H1 (cell line): ENCODE measurements around the gene C1QTNF1. TPM values are rescaled to one million over a fixed set of nuclear protein-coding genes. Genes with fewer than 3 reads are reported as not detected.

ENCODE experiments used
- CHD2 ChIP-seq: IDR thresholded peaks from 2 replicates; pipeline ENCODE4 v1.6.1; 2012; ENCODE audit warnings: low read length, improper control_type of control experiment
- CREB1 ChIP-seq: IDR thresholded peaks from 2 replicates; pipeline ENCODE4 v1.6.1; 2012; ENCODE audit warnings: inconsistent platforms
- GTF2F1 ChIP-seq: IDR thresholded peaks from 2 replicates; pipeline ENCODE4 v1.6.1; 2012; ENCODE audit warnings: low read depth, low read length, improper control_type of control experiment, borderline replicate concordance
- HDAC2 ChIP-seq, 2 experiments: fragments of 300-600 bp in 1 of 2; sonication (generic) in 1 of 2; IDR thresholded peaks; 2 replicates each; pipeline ENCODE4 v1.6.1; 2011 to 2012; ENCODE audit warnings: low read depth in 2 of 2, low read length in 2 of 2, mild to moderate bottlenecking in 2 of 2, moderate library complexity in 2 of 2, borderline replicate concordance in 1 of 2, inconsistent platforms in 1 of 2
- KDM4A ChIP-seq: IDR thresholded peaks from one replicate; pipeline ENCODE4 v1.7.1; 2012; ENCODE audit warnings: low read depth, mild to moderate bottlenecking, moderate library complexity, low read length, inconsistent platforms; ENCODE audit not compliant: severe bottlenecking
- RAD21 ChIP-seq, 2 experiments: IDR thresholded peaks in 1 of 2; conservative IDR thresholded peaks in 1 of 2; 2 replicates each; pipeline ENCODE4 v1.6.1; 2011; ENCODE audit warnings: low read depth in 2 of 2, low read length in 2 of 2, improper control_type of control experiment in 1 of 2, inconsistent platforms in 1 of 2, mild to moderate bottlenecking in 1 of 2, moderate library complexity in 1 of 2
- SIX5 ChIP-seq: IDR thresholded peaks from 2 replicates; pipeline ENCODE4 v1.6.1; 2011; ENCODE audit warnings: mild to moderate bottlenecking, low read depth, low read length
- TAF7 ChIP-seq: optimal IDR thresholded peaks from 2 replicates; pipeline ENCODE3; 2011; ENCODE audit warnings: low read depth, mild to moderate bottlenecking, inconsistent platforms, low read length, moderate library complexity, borderline replicate concordance
- TBP ChIP-seq: IDR thresholded peaks from 2 replicates; pipeline ENCODE4 v1.6.1; 2011; ENCODE audit warnings: low read depth, low read length, improper control_type of control experiment
- polyA plus RNA-seq, 7 experiments: library from polyadenylated mRNA; depleted of rRNA in 3 of 7; stranded (reverse) in 5 of 7; unstranded in 2 of 7; fragments of >200 nt in 5 of 7; fragments of 200-250 nt in 2 of 7; gene quantifications; 1 replicate in 5 of 7; 2 replicates in 1 of 7; 4 replicates in 1 of 7; pipeline versions ENCODE4 v1.2.1 to v1.2.3, GENCODE V29; 2011 to 2013; ENCODE audit warnings: missing spikeins in 2 of 7, mixed read lengths in 2 of 7
- total RNA-seq: library from RNA; stranded (reverse); fragmentation: NEBNext Ultra II Directional; extraction: Animal tissue kit (Norgen Biotek cat#: 25700); gene quantifications from 2 replicates; pipeline ENCODE4 v1.2.1, GENCODE V29; 2021

The C1QTNF1 gene
- total and polyA plus RNA-seq, 2 of the 8 experiments (the other 6 are each of a cell fraction or from before 2014, with no cell fraction given), result 1.5 to 2.5 TPM

- TF ChIP-seq HDAC2 (IDR thresholded peaks at IDR 0.05; ENCODE audit: borderline replicate concordance in 1 of 2, low read depth in 2 of 2, low read length in 2 of 2), result no peak
- peak; percentile 81 for TF ChIP-seq KDM4A
- TF ChIP-seq RAD21 (IDR thresholded peaks at IDR 0.05 in 1 of 2, conservative IDR thresholded peaks at IDR 0.05 in 1 of 2; ENCODE audit: low read depth in 2 of 2, low read length in 2 of 2), result no peak
- peak; percentile 54; the same call in 1 of the 2 replicates for TF ChIP-seq CREB1
- TF ChIP-seq TAF7, result peak; percentile 55
- no peak for TF ChIP-seq CHD2
- peak; percentile 67; the same call in 1 of the 2 replicates for TF ChIP-seq TBP
- TF ChIP-seq GTF2F1, result no peak
- no peak for TF ChIP-seq SIX5
- TF ChIP-seq, all 59 proteins: peak for 12
Measured at GRCh38 chr17:79074649-79075445, 50.9 kb downstream of the C1QTNF1 start, which contains the start of gene ENGASE (continued).
